ENCODE results near the gene SEC31A.
A peak's percentile ranks its signal among the peaks of the same experiment; 100 is the strongest.
"Not testable (repeated sequence)": the region's sequence is repeated elsewhere in the genome, so short reads cannot be mapped to it uniquely, and the experiment has no call there.

Gene SEC31A

GRCh38 chr4:82839624-82840023 is 51.3 kb downstream of the SEC31A start:
- H3K36me3 Mint-ChIP-seq: peaks cover 36% of the 10 kb centered on the region
- H3K4me1 Mint-ChIP-seq: no peaks in the 10 kb centered on the region

GRCh38 chr4:82833696-82834313 is 57.1 kb downstream of the SEC31A start:
- Mint-ChIP-seq H3K36me3 (peaks cover 42% of the 10 kb centered on the region), H3K27ac (no peak overlapping the region), H3K27me3 (no peaks in the 10 kb centered on the region), H3K4me1 (no peaks in the 10 kb centered on the region), H3K4me3 (no peak overlapping the region), H3K9me3 (no peaks in the 10 kb centered on the region)
- DNase-seq: no peak
- CTCF ChIA-PET: no interaction called here

More at GRCh38 chr4:82839624-82840023, 51.3 kb downstream of the SEC31A start:
- no peaks in the 10 kb centered on the region for H3K27me3 Mint-ChIP-seq
- no peaks in the 10 kb centered on the region for H3K9me3 Mint-ChIP-seq
- H3K4me3 Mint-ChIP-seq: no peak overlapping the region
- CTCF ChIA-PET: interaction anchor here (0.6 kb wide), 1 partner anchor 40 kb away, joined by 3 read pairs; no protein-coding TSS in a partner anchor
- no peak for DNase-seq
- no peak overlapping the region for H3K27ac Mint-ChIP-seq

GRCh38 chr4:82833060-82833459 is 57.9 kb downstream of the SEC31A start:
- H3K4me1 Mint-ChIP-seq, DNase-seq, CTCF ChIA-PET, H3K4me3 Mint-ChIP-seq, H3K27ac Mint-ChIP-seq, H3K9me3 Mint-ChIP-seq, H3K27me3 Mint-ChIP-seq: not testable (repeated sequence)
- H3K36me3 Mint-ChIP-seq: peaks cover 41% of the 10 kb centered on the region

GRCh38 chr4:82825425-82825824 is 65.5 kb downstream of the SEC31A start:
- CTCF ChIA-PET: no interaction called here
- no peaks in the 10 kb centered on the region for H3K27me3 Mint-ChIP-seq
- no peaks in the 10 kb centered on the region for H3K4me1 Mint-ChIP-seq
- no peak overlapping the region for H3K27ac Mint-ChIP-seq
- peaks cover 49% of the 10 kb centered on the region for H3K36me3 Mint-ChIP-seq
- H3K9me3 Mint-ChIP-seq: no peaks in the 10 kb centered on the region
- H3K4me3 Mint-ChIP-seq: no peak overlapping the region
- DNase-seq: no peak

GRCh38 chr4:82823062-82823461 is 67.9 kb downstream of the SEC31A start:
- Mint-ChIP-seq H3K4me1 (peaks cover 8% of the 10 kb centered on the region), H3K27me3 (no peaks in the 10 kb centered on the region), H3K4me3 (no peak overlapping the region), H3K27ac (no peak overlapping the region), H3K9me3 (no peaks in the 10 kb centered on the region), H3K36me3 (peaks cover 58% of the 10 kb centered on the region)
- DNase-seq: no peak
- CTCF ChIA-PET: no interaction called here

GRCh38 chr4:82820689-82821088 is 70.3 kb downstream of the SEC31A start:
- Mint-ChIP-seq H3K9me3 (no peaks in the 10 kb centered on the region), H3K27ac (no peak overlapping the region), H3K4me3 (no peak overlapping the region), H3K4me1 (peaks cover 8% of the 10 kb centered on the region), H3K27me3 (no peaks in the 10 kb centered on the region), H3K36me3 (peaks cover 51% of the 10 kb centered on the region)
- DNase-seq: no peak
- CTCF ChIA-PET: no interaction called here

GRCh38 chr4:82818664-82819662 is 72.0 kb downstream of the SEC31A start:
- CTCF ChIA-PET: interaction anchor here (0.9 to 1.5 kb wide), 2 partner anchors 33 to 216 kb away, joined by 3 read pairs; partner anchors contain the start of gene COPS4
- Mint-ChIP-seq H3K4me1 (peaks cover 8% of the 10 kb centered on the region), H3K36me3 (peaks cover 41% of the 10 kb centered on the region), H3K27ac (no peak overlapping the region), H3K27me3 (no peaks in the 10 kb centered on the region), H3K9me3 (no peaks in the 10 kb centered on the region), H3K4me3 (no peak overlapping the region)
- no peak for DNase-seq

- H3K4me1 Mint-ChIP-seq: peaks cover 13% of the 10 kb centered on the region
- DNase-seq: not testable (repeated sequence)
- peaks cover 27% of the 10 kb centered on the region for H3K36me3 Mint-ChIP-seq
Measured at GRCh38 chr4:82816874-82817273, 74.1 kb downstream of the SEC31A start.

GRCh38 chr4:82814034-82814433 is 76.9 kb downstream of the SEC31A start:
- Mint-ChIP-seq H3K4me1 (peaks cover 13% of the 10 kb centered on the region), H3K36me3 (peaks cover 12% of the 10 kb centered on the region), H3K4me3 (no peak overlapping the region), H3K27ac (no peak overlapping the region), H3K9me3 (no peaks in the 10 kb centered on the region), H3K27me3 (no peaks in the 10 kb centered on the region)
- no peak for DNase-seq
- CTCF ChIA-PET: no interaction called here

More at GRCh38 chr4:82816874-82817273, 74.1 kb downstream of the SEC31A start:
- H3K27ac Mint-ChIP-seq: peak overlapping the region; percentile 75
- CTCF ChIA-PET, H3K4me3 Mint-ChIP-seq, H3K9me3 Mint-ChIP-seq, H3K27me3 Mint-ChIP-seq: not testable (repeated sequence)

GRCh38 chr4:82811838-82812341 is 79.1 kb downstream of the SEC31A start:
- CTCF ChIA-PET: no interaction called here
- DNase-seq: no peak
- H3K4me3 Mint-ChIP-seq: no peak overlapping the region

GRCh38 chr4:82811392-82811791 is 79.6 kb downstream of the SEC31A start:
- CTCF ChIA-PET: no interaction called here
- no peak overlapping the region for H3K4me3 Mint-ChIP-seq
- H3K27ac Mint-ChIP-seq: no peak overlapping the region
- no peaks in the 10 kb centered on the region for H3K9me3 Mint-ChIP-seq
- DNase-seq: no peak
- no peaks in the 10 kb centered on the region for H3K36me3 Mint-ChIP-seq
- peaks cover 1% of the 10 kb centered on the region for H3K27me3 Mint-ChIP-seq
- peaks cover 6% of the 10 kb centered on the region for H3K4me1 Mint-ChIP-seq

More at GRCh38 chr4:82811838-82812341, 79.1 kb downstream of the SEC31A start:
- Mint-ChIP-seq H3K27ac (no peak overlapping the region), H3K27me3 (no peaks in the 10 kb centered on the region), H3K36me3 (no peaks in the 10 kb centered on the region), H3K9me3 (no peaks in the 10 kb centered on the region), H3K4me1 (peaks cover 6% of the 10 kb centered on the region)

GRCh38 chr4:82810176-82810575 is 80.8 kb downstream of the SEC31A start:
- Mint-ChIP-seq H3K27me3 (peaks cover 4% of the 10 kb centered on the region), H3K27ac (no peak overlapping the region), H3K4me1 (peaks cover 6% of the 10 kb centered on the region), H3K36me3 (no peaks in the 10 kb centered on the region), H3K9me3 (no peaks in the 10 kb centered on the region), H3K4me3 (no peak overlapping the region)
- CTCF ChIA-PET: no interaction called here
- DNase-seq: no peak

- CTCF ChIA-PET: no interaction called here
- no peak for DNase-seq
- Mint-ChIP-seq H3K9me3 (no peaks in the 10 kb centered on the region), H3K4me1 (peaks cover 6% of the 10 kb centered on the region), H3K27me3 (peaks cover 4% of the 10 kb centered on the region), H3K4me3 (no peak overlapping the region), H3K27ac (no peak overlapping the region), H3K36me3 (no peaks in the 10 kb centered on the region)
Measured at GRCh38 chr4:82809619-82810018, 81.3 kb downstream of the SEC31A start.

- no peak overlapping the region for H3K4me3 Mint-ChIP-seq
- peaks cover 30% of the 10 kb centered on the region for H3K27me3 Mint-ChIP-seq
- no peaks in the 10 kb centered on the region for H3K9me3 Mint-ChIP-seq
- H3K36me3 Mint-ChIP-seq: no peaks in the 10 kb centered on the region
- peaks cover 10% of the 10 kb centered on the region for H3K4me1 Mint-ChIP-seq
- DNase-seq: no peak
- CTCF ChIA-PET: no interaction called here
- no peak overlapping the region for H3K27ac Mint-ChIP-seq
Measured at GRCh38 chr4:82803746-82804145, 87.2 kb downstream of the SEC31A start.

Data from activated naive CD4-positive, alpha-beta T cell treated with anti-CD3 and anti-CD28 coated beads, Interleukin-2, amount 10 ng/mL, durations not matched to agents 7 days and 5 days (primary cell).